Measurements from ENCODE around the gene NT5DC1.

DNA sequence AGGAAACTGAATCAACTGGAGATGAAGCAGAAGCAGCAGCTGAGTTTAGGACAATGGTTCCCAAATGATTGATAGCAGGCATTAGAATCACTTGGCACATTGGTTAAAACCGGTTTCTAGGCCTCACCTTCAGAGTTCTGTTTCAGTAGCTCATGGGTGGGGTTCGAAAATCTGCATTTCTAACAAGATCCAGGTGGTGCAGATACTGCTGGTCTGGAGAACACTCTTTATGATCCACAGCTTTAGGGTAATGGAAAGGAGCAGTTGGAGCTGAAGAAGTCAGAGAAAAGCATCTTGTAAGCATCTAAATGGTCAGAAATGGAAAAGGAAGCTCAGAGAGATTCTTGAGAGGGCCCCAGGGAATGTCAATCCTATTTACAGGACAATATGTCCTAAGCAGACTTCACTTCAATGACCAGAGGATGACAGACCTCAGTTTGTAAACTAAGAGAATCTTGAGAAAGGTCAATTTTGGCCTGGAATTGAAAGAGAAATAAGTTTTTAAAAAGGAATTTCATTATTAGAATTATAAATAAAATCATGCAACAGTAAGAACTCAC, 170.6 kb downstream of the NT5DC1 start:
- TF ChIP-seq, protein P1, sequence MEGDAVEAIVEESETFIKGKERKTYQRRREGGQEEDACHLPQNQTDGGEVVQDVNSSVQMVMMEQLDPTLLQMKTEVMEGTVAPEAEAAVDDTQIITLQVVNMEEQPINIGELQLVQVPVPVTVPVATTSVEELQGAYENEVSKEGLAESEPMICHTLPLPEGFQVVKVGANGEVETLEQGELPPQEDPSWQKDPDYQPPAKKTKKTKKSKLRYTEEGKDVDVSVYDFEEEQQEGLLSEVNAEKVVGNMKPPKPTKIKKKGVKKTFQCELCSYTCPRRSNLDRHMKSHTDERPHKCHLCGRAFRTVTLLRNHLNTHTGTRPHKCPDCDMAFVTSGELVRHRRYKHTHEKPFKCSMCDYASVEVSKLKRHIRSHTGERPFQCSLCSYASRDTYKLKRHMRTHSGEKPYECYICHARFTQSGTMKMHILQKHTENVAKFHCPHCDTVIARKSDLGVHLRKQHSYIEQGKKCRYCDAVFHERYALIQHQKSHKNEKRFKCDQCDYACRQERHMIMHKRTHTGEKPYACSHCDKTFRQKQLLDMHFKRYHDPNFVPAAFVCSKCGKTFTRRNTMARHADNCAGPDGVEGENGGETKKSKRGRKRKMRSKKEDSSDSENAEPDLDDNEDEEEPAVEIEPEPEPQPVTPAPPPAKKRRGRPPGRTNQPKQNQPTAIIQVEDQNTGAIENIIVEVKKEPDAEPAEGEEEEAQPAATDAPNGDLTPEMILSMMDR (conservative IDR thresholded peaks at IDR 0.05) = no peak
- no peak for TF ChIP-seq ZFX (IDR thresholded peaks at IDR 0.05)
